Mesenchymal stem cell (in vitro differentiated cells and primary cell): Measurements from ENCODE around the gene HOXB3.

Source experiments
- DNase-seq: peaks from one replicate; pipeline ENCODE4 v3.0.0-alpha.2; 2013
- H2AFZ ChIP-seq: one replicate; pipeline ENCODE4 v1.6.1; 2013; ENCODE audit warnings: low read depth, mild to moderate bottlenecking, control low read depth, inconsistent platforms, low read length, moderate library complexity
- H2AK5ac ChIP-seq: 2 replicates; pipeline ENCODE4 v1.6.1; 2013; ENCODE audit warnings: low read length, moderate library complexity, mild to moderate bottlenecking, inconsistent platforms; ENCODE audit not compliant: severe bottlenecking
- H2BK120ac ChIP-seq: one replicate; pipeline ENCODE4 v1.6.1; 2013; ENCODE audit warnings: low read depth, mild to moderate bottlenecking, inconsistent platforms, low read length, moderate library complexity
- H2BK12ac ChIP-seq, 2 experiments: one replicate each; pipeline ENCODE4 v1.6.1; 2013; ENCODE audit warnings: inconsistent platforms in 2 of 2, low read length in 2 of 2, mild to moderate bottlenecking in 2 of 2, moderate library complexity in 2 of 2, control low read depth in 1 of 2
- H2BK15ac ChIP-seq: one replicate; pipeline ENCODE4 v1.6.1; 2013; ENCODE audit warnings: mild to moderate bottlenecking, low read depth, inconsistent platforms; ENCODE audit not compliant: poor library complexity, severe bottlenecking
- H2BK5ac ChIP-seq: 2 replicates; pipeline ENCODE4 v1.6.1; 2013; ENCODE audit warnings: low read depth, mild to moderate bottlenecking, low read length, control low read depth, inconsistent platforms; ENCODE audit not compliant: poor library complexity, severe bottlenecking
- H3K14ac ChIP-seq, 2 experiments: one replicate each; pipeline ENCODE4 v1.6.1; 2013; ENCODE audit warnings: inconsistent platforms in 2 of 2, low read length in 2 of 2, control low read depth in 1 of 2, mild to moderate bottlenecking in 1 of 2, moderate library complexity in 1 of 2
- H3K18ac ChIP-seq, 2 experiments: one replicate each; pipeline ENCODE4 v1.6.1; 2013; ENCODE audit warnings: inconsistent platforms in 2 of 2, low read length in 2 of 2, control low read depth in 1 of 2, low read depth in 1 of 2, mild to moderate bottlenecking in 1 of 2
- H3K23ac ChIP-seq, 2 experiments: one replicate each; pipeline ENCODE4 v1.6.1; 2013; ENCODE audit warnings: inconsistent platforms in 2 of 2, low read length in 2 of 2, mild to moderate bottlenecking in 2 of 2, moderate library complexity in 2 of 2, control low read depth in 1 of 2
- H3K27ac ChIP-seq: 2 replicates; pipeline ENCODE4 v1.5.1; 2013; ENCODE audit warnings: mild to moderate bottlenecking, moderate library complexity, low read length, control low read depth, inconsistent platforms; ENCODE audit not compliant: poor library complexity, severe bottlenecking
- H3K27me3 ChIP-seq, 2 experiments: 2 replicates each; pipeline versions ENCODE4 v1.6.1 to v1.7.0; 2013; ENCODE audit warnings: low read length in 2 of 2, mild to moderate bottlenecking in 2 of 2, moderate library complexity in 2 of 2, control low read depth in 1 of 2, inconsistent platforms in 1 of 2; ENCODE audit not compliant: control insufficient read depth in 1 of 2, insufficient read depth in 1 of 2
- H3K36me3 ChIP-seq, 2 experiments: 2 replicates each; pipeline versions ENCODE4 v1.6.1 to v1.7.0; 2013; ENCODE audit warnings: low read length in 2 of 2, control low read depth in 1 of 2, inconsistent platforms in 1 of 2, low read depth in 1 of 2, mild to moderate bottlenecking in 1 of 2; ENCODE audit not compliant: insufficient read depth in 2 of 2, control insufficient read depth in 1 of 2
- H3K4ac ChIP-seq, 2 experiments: one replicate each; pipeline ENCODE4 v1.6.1; 2013; ENCODE audit warnings: inconsistent platforms in 2 of 2, low read length in 2 of 2, mild to moderate bottlenecking in 2 of 2, moderate library complexity in 2 of 2, control low read depth in 1 of 2, low read depth in 1 of 2
- H3K4me1 ChIP-seq: 2 replicates; pipeline ENCODE4 v1.6.1; 2013; ENCODE audit warnings: low read depth, low read length, control low read depth; ENCODE audit not compliant: control insufficient read depth, insufficient read depth
- H3K4me2 ChIP-seq: 2 replicates; pipeline ENCODE4 v1.6.1; 2013; ENCODE audit warnings: low read length, mild to moderate bottlenecking, inconsistent platforms; ENCODE audit not compliant: poor library complexity, severe bottlenecking
- H3K4me3 ChIP-seq, 2 experiments: 2 replicates each; pipeline versions ENCODE4 v1.5.1 to v1.7.0; 2013; ENCODE audit warnings: low read length in 2 of 2, mild to moderate bottlenecking in 2 of 2, control low read depth in 1 of 2, low read depth in 1 of 2; ENCODE audit not compliant: insufficient read depth in 1 of 2
- H3K79me1 ChIP-seq: replicated peaks from 2 replicates; pipeline ENCODE4 v1.6.1; 2013; ENCODE audit warnings: mild to moderate bottlenecking, control low read depth, low read length, inconsistent platforms; ENCODE audit not compliant: poor library complexity, severe bottlenecking
- H3K9ac ChIP-seq: 2 replicates; pipeline ENCODE4 v1.7.0; 2013; ENCODE audit warnings: mild to moderate bottlenecking, low read length, moderate library complexity
- H3K9me3 ChIP-seq: 2 replicates; pipeline ENCODE4 v1.7.0; 2013; ENCODE audit warnings: mild to moderate bottlenecking, low read length; ENCODE audit not compliant: control insufficient read depth
- H4K8ac ChIP-seq: one replicate; pipeline ENCODE4 v1.6.1; 2013; ENCODE audit warnings: inconsistent platforms, mild to moderate bottlenecking, low read length, moderate library complexity
- H4K91ac ChIP-seq: one replicate; pipeline ENCODE4 v1.6.1; 2013; ENCODE audit warnings: mild to moderate bottlenecking, low read length, inconsistent platforms
- WGBS: methylation state at CpG from one replicate; pipeline ENCODE4 v1.1.7; 2013; ENCODE audit warnings: mixed read lengths; 5-methylcytosine and 5-hydroxymethylcytosine counted together

HOXB3 gene

GRCh38 chr17:48546137-48546923 lies 43.7 kb downstream of the HOXB3 start:
- Histone ChIP-seq H3K4me2 (peak overlapping the region; percentile 78), H3K9ac (peak overlapping the region; percentile 100), H3K23ac (no peak overlapping the region), H2BK15ac (peak overlapping the region; percentile 54), H3K79me1 (no peaks in the 10 kb centered on the region), H3K4me1 (peaks cover 25% of the 10 kb centered on the region), H3K27me3 (no peaks in the 10 kb centered on the region), H4K91ac (peak overlapping the region; percentile 91), H2AFZ (no peak overlapping the region), H2BK12ac (peak overlapping the region; percentile 60 to 62), H3K27ac (peak overlapping the region; percentile 93), H2BK120ac (peak overlapping the region; percentile 87), H3K9me3 (no peaks in the 10 kb centered on the region), H2BK5ac (peak overlapping the region; percentile 53), H3K4ac (peak overlapping the region; percentile 22 to 85), H3K4me3 (peak overlapping the region in 1 of 2 experiments; percentile 97), H2AK5ac (peak overlapping the region; percentile 64), H3K14ac (peak overlapping the region in 1 of 2 experiments; percentile 6), H3K18ac (peak overlapping the region; percentile 83 to 94), H4K8ac (peak overlapping the region; percentile 88), H3K36me3 (peaks cover 31 to 35% of the 10 kb centered on the region in 2 experiments)
- DNase-seq, result peak; percentile 76
- 4% methylated on average over 7 of the region's 10 CpGs for WGBS

- WGBS, result 75% methylated on average over 1 of the region's 1 CpG
- DNase-seq, result peak; percentile 40
- H2BK12ac ChIP-seq, result peak overlapping the region; percentile 22 to 97
Measured at GRCh38 chr17:48545539-48545938, 44.5 kb downstream of the HOXB3 start.

GRCh38 chr17:48545022-48545375 lies 45.0 kb downstream of the HOXB3 start, which contains the start of gene HOXB2:
TSS of gene HOXB2 (minus strand) at chr17:48545109. CDS start at chr17:48544911, 198 bp downstream.
- H4K8ac ChIP-seq, result peak within 1 kb of the TSS; percentile 13
- peaks cover 18% of the 10 kb centered on the region for H3K4me1 ChIP-seq
- peak within 1 kb of the TSS; percentile 73 to 97 for H3K4me3 ChIP-seq
- peak within 1 kb of the TSS; percentile 100 for H3K9ac ChIP-seq
- peak within 1 kb of the TSS; percentile 38 to 68 for H3K14ac ChIP-seq
- H3K27me3 ChIP-seq, result no peaks in the 10 kb centered on the region
- no peaks in the 10 kb centered on the region for H3K9me3 ChIP-seq
- H2BK12ac ChIP-seq, result peak within 1 kb of the TSS; percentile 22 to 97
- H2BK120ac ChIP-seq, result peak within 1 kb of the TSS; percentile 89
- H3K36me3 ChIP-seq, result peaks cover 19 to 29% of the 10 kb centered on the region in 2 experiments
- WGBS, result 4% methylated on average over 9 of the region's 12 CpGs
- peak within 1 kb of the TSS; percentile 93 for H2AK5ac ChIP-seq
- peak within 1 kb of the TSS in 1 of 2 experiments; percentile 96 for H3K23ac ChIP-seq
- H4K91ac ChIP-seq, result peak within 1 kb of the TSS; percentile 65
- peak; percentile 87 for DNase-seq
- H3K79me1 ChIP-seq, result no peaks in the 10 kb centered on the region
- H2BK15ac ChIP-seq, result no peak within 1 kb of the TSS
- peak within 1 kb of the TSS; percentile 96 to 97 for H3K18ac ChIP-seq
- no peak within 1 kb of the TSS for H2AFZ ChIP-seq
- H3K27ac ChIP-seq, result peak within 1 kb of the TSS; percentile 99
- peak within 1 kb of the TSS; percentile 90 to 97 for H3K4ac ChIP-seq
- H3K4me2 ChIP-seq, result peak within 1 kb of the TSS; percentile 9
- H2BK5ac ChIP-seq, result peak within 1 kb of the TSS; percentile 97

More at GRCh38 chr17:48545539-48545938, 44.5 kb downstream of the HOXB3 start:
- Histone ChIP-seq H2BK120ac (no peak overlapping the region), H3K14ac (peak overlapping the region in 1 of 2 experiments; percentile 68), H2BK15ac (no peak overlapping the region), H3K4me2 (peak overlapping the region; percentile 9), H3K4me1 (peaks cover 23% of the 10 kb centered on the region), H3K27ac (peak overlapping the region; percentile 99), H2BK5ac (no peak overlapping the region), H2AFZ (no peak overlapping the region), H3K36me3 (peaks cover 24 to 34% of the 10 kb centered on the region in 2 experiments), H2AK5ac (peak overlapping the region; percentile 73), H3K23ac (peak overlapping the region in 1 of 2 experiments; percentile 89), H3K18ac (peak overlapping the region; percentile 1 to 86), H4K8ac (no peak overlapping the region), H3K27me3 (no peaks in the 10 kb centered on the region), H4K91ac (no peak overlapping the region), H3K79me1 (no peaks in the 10 kb centered on the region), H3K9ac (peak overlapping the region; percentile 100), H3K9me3 (no peaks in the 10 kb centered on the region), H3K4ac (peak overlapping the region in 1 of 2 experiments; percentile 97), H3K4me3 (peak overlapping the region in 1 of 2 experiments; percentile 97)

GRCh38 chr17:48544349-48545021 lies 45.6 kb downstream of the HOXB3 start:
- Histone ChIP-seq H3K18ac (peak overlapping the region; percentile 96 to 97), H4K91ac (peak overlapping the region; percentile 65), H3K9ac (peak overlapping the region; percentile 100), H2BK15ac (no peak overlapping the region), H2AFZ (no peak overlapping the region), H3K36me3 (peaks cover 17 to 24% of the 10 kb centered on the region in 2 experiments), H3K23ac (no peak overlapping the region), H3K4ac (peak overlapping the region; percentile 89 to 90), H2AK5ac (peak overlapping the region; percentile 93), H2BK12ac (no peak overlapping the region), H3K9me3 (no peaks in the 10 kb centered on the region), H3K4me3 (peak overlapping the region; percentile 64 to 97), H3K14ac (no peak overlapping the region), H2BK5ac (peak overlapping the region; percentile 97), H3K79me1 (no peaks in the 10 kb centered on the region), H3K4me1 (peaks cover 18% of the 10 kb centered on the region), H3K4me2 (peak overlapping the region; percentile 5), H3K27me3 (no peaks in the 10 kb centered on the region), H3K27ac (peak overlapping the region; percentile 99), H4K8ac (peak overlapping the region; percentile 13), H2BK120ac (peak overlapping the region; percentile 89)
- DNase-seq, result peak; percentile 90
- WGBS, result 2% methylated on average over 24 of the region's 38 CpGs
